Endothelial cell of umbilical vein (primary cell): ENCODE measurements around the gene KCNQ1OT1. TPM values are rescaled to one million over a fixed set of nuclear protein-coding genes. Genes with fewer than 3 reads are reported as not detected.

Source experiments
- BruUV-seq: library from RNA; stranded (reverse); fragments of 400-500 nt; replicated peaks from 2 replicates; lab custom pipeline; 2021; lab: Mats Ljungman, UMichigan
- CTCF ChIA-PET: fragments of 300-600, 350-600 bp; sonication (Branson Sonifier 250); formaldehyde crosslinking; loops from one replicate; lab custom pipeline; 2021; ENCODE audit warnings: antibody characterized with exemption, inconsistent platforms; lab: Charles Lee
- POLR2A ChIA-PET: fragments of 300-600, 350-600 bp; sonication (Branson Sonifier 250); formaldehyde crosslinking; loops from one replicate; lab custom pipeline; 2021; ENCODE audit warnings: antibody characterized with exemption, inconsistent platforms; lab: Charles Lee
- DNase-seq: peaks from one replicate; pipeline ENCODE4 v3.0.0-alpha.2; 2011; ENCODE audit warnings: low read depth, low spot score
- FAIRE-seq: peaks from 2 replicates; lab custom pipeline; 2011; peaks lifted over from hg19 to GRCh38; lab: Jason Lieb, UNC
- H2AFZ ChIP-seq: 2 replicates; pipeline ENCODE4 v1.6.0; 2012; ENCODE audit warnings: low read depth, low read length, control low read depth, inconsistent platforms
- H3K27ac ChIP-seq: 2 replicates; pipeline ENCODE4 v1.5.1; 2011; ENCODE audit warnings: low read depth, mild to moderate bottlenecking, control low read depth, low read length, moderate library complexity; ENCODE audit not compliant: insufficient read depth
- H3K27me3 ChIP-seq, 2 experiments: 2 replicates each; pipeline versions ENCODE4 v1.6.0 to v1.6.1; 2011; ENCODE audit warnings: low read length in 2 of 2, mixed read lengths in 1 of 2; ENCODE audit not compliant: control insufficient read depth in 2 of 2, insufficient read depth in 2 of 2
- H3K36me3 ChIP-seq, 2 experiments: 2 replicates in 1 of 2; 3 replicates in 1 of 2; pipeline ENCODE4 v1.5.1; 2011; ENCODE audit warnings: low read length in 2 of 2, mild to moderate bottlenecking in 1 of 2, moderate library complexity in 1 of 2; ENCODE audit not compliant: control insufficient read depth in 2 of 2, insufficient read depth in 2 of 2; ENCODE audit errors: extremely low read depth in 1 of 2
- H3K4me1 ChIP-seq: 3 replicates; pipeline ENCODE4 v1.5.1; 2011; ENCODE audit warnings: mild to moderate bottlenecking, low read length; ENCODE audit not compliant: control insufficient read depth, insufficient read depth; ENCODE audit errors: extremely low read depth
- H3K4me2 ChIP-seq: 2 replicates; pipeline ENCODE4 v1.6.1; 2011; ENCODE audit warnings: low read length, control low read depth, mixed read lengths; ENCODE audit not compliant: insufficient read depth
- H3K4me3 ChIP-seq, 3 experiments: fragments of 200-600 bp in 1 of 3; sonication (generic), shearing (Covaris generic) in 1 of 3; replicated peaks in 1 of 3; 2 replicates each; pipeline ENCODE4 v1.5.1; 2011 to 2016; ENCODE audit warnings: control low read depth in 3 of 3, low read length in 3 of 3, mild to moderate bottlenecking in 2 of 3, inconsistent platforms in 1 of 3, low read depth in 1 of 3, moderate library complexity in 1 of 3; ENCODE audit not compliant: insufficient read depth in 1 of 3
- H3K79me2 ChIP-seq: 2 replicates; pipeline ENCODE4 v1.6.0; 2012; ENCODE audit warnings: low read length, inconsistent platforms; ENCODE audit not compliant: control insufficient read depth, insufficient read depth
- H3K9ac ChIP-seq: replicated peaks from 2 replicates; pipeline ENCODE3; 2011; ENCODE audit warnings: low read length, control low read depth; ENCODE audit not compliant: insufficient read depth; ENCODE audit errors: extremely low read depth
- H3K9me1 ChIP-seq: replicated peaks from 3 replicates; pipeline ENCODE4 v1.6.0; 2011; ENCODE audit warnings: mild to moderate bottlenecking, low read length; ENCODE audit not compliant: control insufficient read depth, insufficient read depth; ENCODE audit errors: extremely low read depth
- H3K9me3 ChIP-seq: replicated peaks from 2 replicates; pipeline ENCODE4 v1.5.1; 2012; ENCODE audit warnings: low read length, inconsistent platforms; ENCODE audit not compliant: control insufficient read depth, insufficient read depth
- H4K20me1 ChIP-seq: replicated peaks from 2 replicates; pipeline ENCODE3; 2011; ENCODE audit warnings: mild to moderate bottlenecking, low read length; ENCODE audit not compliant: control insufficient read depth, insufficient read depth; ENCODE audit errors: extremely low read depth
- CTCF ChIP-seq, 2 donors: IDR thresholded peaks; 1 replicate in 1 of 2; 2 replicates in 1 of 2; pipeline ENCODE4 v1.5.1; 2011; ENCODE audit warnings: low read length in 2 of 2, mild to moderate bottlenecking in 2 of 2, moderate library complexity in 2 of 2, control low read depth in 1 of 2, inconsistent platforms in 1 of 2, low read depth in 1 of 2; ENCODE audit not compliant: insufficient read depth in 1 of 2; ENCODE audit errors: extremely low read depth in 1 of 2
- EZH2 ChIP-seq: IDR thresholded peaks from 2 replicates; pipeline ENCODE4 v1.6.1; 2012; ENCODE audit warnings: borderline replicate concordance, low read depth, mild to moderate bottlenecking, moderate library complexity, low read length, inconsistent platforms; ENCODE audit not compliant: severe bottlenecking
- FOS ChIP-seq: IDR thresholded peaks from 2 replicates; pipeline ENCODE4 v1.6.1; 2011; ENCODE audit warnings: mild to moderate bottlenecking, low read length, moderate library complexity, borderline replicate concordance; ENCODE audit not compliant: insufficient read depth
- GATA2 ChIP-seq: IDR thresholded peaks from 2 replicates; pipeline ENCODE4 v1.7.0; 2011; ENCODE audit warnings: low read depth, mild to moderate bottlenecking, moderate library complexity, mixed read lengths, low read length; ENCODE audit not compliant: insufficient read length, insufficient read depth
- JUN ChIP-seq: IDR thresholded peaks from 2 replicates; pipeline ENCODE4 v1.6.1; 2011; ENCODE audit warnings: borderline replicate concordance, low read depth; ENCODE audit not compliant: insufficient read length, insufficient read depth
- MAX ChIP-seq: IDR thresholded peaks from 2 replicates; pipeline ENCODE4 v1.6.1; 2011; ENCODE audit not compliant: insufficient read depth, insufficient read length
- MYC ChIP-seq: IDR thresholded peaks from one replicate; pipeline ENCODE4 v1.6.1; 2011; ENCODE audit warnings: mild to moderate bottlenecking, low read depth, low read length
- POLR2A ChIP-seq: IDR thresholded peaks from 2 replicates; pipeline ENCODE4 v1.6.1; 2012; ENCODE audit warnings: low read depth, mild to moderate bottlenecking, control low read depth, low read length
- POLR2AphosphoS5 ChIP-seq: IDR thresholded peaks from 2 replicates; pipeline ENCODE4 v1.6.1; 2012; ENCODE audit warnings: low read depth, mild to moderate bottlenecking, control low read depth, low read length, moderate library complexity; ENCODE audit not compliant: insufficient read depth
- dilution Hi-C: fragments of 300-500 bp; cut with MboI; formaldehyde crosslinking; loops from one replicate; pipeline ENCODE4 v1.15.0; 2019; ENCODE audit warnings: low sequenced_read_pairs; ENCODE audit not compliant: extremely low pct_ligation_motif_present
- intact Hi-C: fragments of 100-400 bp; cut with micrococcal nuclease; formaldehyde crosslinking; loops from one replicate; pipeline ENCODE4 v1.10.0; 2022
- polyA plus RNA-seq, 4 experiments: library from polyadenylated mRNA; depleted of rRNA in 3 of 4; stranded (reverse) in 3 of 4; unstranded in 1 of 4; fragments of >200 nt; gene quantifications; 2 replicates each; pipeline versions ENCODE4 v1.2.1 to v1.2.3, GENCODE V29; 2011 to 2012; ENCODE audit warnings: missing spikeins in 1 of 4
- total RNA-seq: library from RNA; stranded (reverse); gene quantifications from 2 replicates; pipeline ENCODE4 v1.2.3, GENCODE V29; 2021

KCNQ1OT1 gene
- total and polyA plus RNA-seq, 2 donors (not counting 3 experiments of a cell fraction or from before 2014, with no cell fraction given) = 0.11 to 1.8 TPM

DNA sequence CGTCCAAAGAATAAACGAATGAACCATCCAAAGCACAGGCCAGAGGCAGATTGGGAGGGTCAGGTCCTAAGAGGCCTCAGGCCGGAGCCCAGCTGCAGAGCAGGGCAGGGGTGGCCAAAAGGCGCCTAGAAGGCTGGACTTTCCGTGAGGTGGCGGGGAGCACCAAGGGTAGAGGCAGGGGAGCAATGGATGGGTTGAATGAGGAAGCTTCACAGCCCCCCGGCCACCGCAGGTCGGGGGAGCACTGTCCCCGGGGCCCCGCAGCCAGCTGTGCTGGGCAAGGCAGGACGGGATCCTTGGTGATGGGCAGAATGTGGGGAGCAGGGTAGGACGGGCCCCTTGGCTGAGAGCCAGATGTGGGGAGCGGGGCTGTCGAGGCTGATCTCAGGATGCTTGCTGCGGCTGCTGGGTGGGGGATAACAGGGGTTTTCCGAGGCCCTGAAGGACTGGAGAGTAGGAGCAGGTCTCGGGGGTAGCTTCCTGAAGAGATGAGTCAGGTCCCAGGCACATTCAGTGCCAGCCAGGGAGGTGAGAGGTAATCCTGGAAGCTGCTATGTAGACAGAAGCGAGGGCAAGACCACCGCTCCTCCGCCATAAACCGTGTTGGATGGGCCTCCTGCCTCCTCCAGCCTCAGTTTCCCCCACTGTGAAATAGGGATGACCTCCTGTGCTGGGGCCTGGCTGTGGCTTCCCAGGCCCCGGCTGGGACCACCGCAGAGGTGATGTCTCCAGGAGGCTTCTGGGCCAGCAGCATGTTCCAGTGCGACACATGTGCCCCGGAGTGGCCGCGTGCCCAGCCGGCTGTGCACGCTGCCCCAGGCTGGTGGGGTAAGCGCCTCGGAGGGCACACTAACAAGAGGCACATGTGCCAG lies 34.6 kb upstream of the KCNQ1OT1 start:
- H3K27me3 ChIP-seq = no peaks in the 10 kb centered on the region
- H3K4me1 ChIP-seq = no peaks in the 10 kb centered on the region
- DNase-seq = no peak
- dilution Hi-C loops = no loop called here
- H3K36me3 ChIP-seq = no peaks in the 10 kb centered on the region
- H3K9me3 ChIP-seq = no peaks in the 10 kb centered on the region
- H3K4me2 ChIP-seq = no peak overlapping the region
- TF ChIP-seq FOS = no peak
- FAIRE-seq = no peak
- ChIA-PET CTCF (no interaction called here), POLR2A (no interaction called here)
- no peak overlapping the region for H2AFZ ChIP-seq
- no peak overlapping the region for H3K27ac ChIP-seq
- intact Hi-C loops = no loop called here
- H3K9me1 ChIP-seq = no peaks in the 10 kb centered on the region
- no TSS peak for BruUV-seq
- no peak overlapping the region for H3K4me3 ChIP-seq
- no peaks in the 10 kb centered on the region for H4K20me1 ChIP-seq
- no peak overlapping the region for H3K9ac ChIP-seq
- no peaks in the 10 kb centered on the region for H3K79me2 ChIP-seq

DNA sequence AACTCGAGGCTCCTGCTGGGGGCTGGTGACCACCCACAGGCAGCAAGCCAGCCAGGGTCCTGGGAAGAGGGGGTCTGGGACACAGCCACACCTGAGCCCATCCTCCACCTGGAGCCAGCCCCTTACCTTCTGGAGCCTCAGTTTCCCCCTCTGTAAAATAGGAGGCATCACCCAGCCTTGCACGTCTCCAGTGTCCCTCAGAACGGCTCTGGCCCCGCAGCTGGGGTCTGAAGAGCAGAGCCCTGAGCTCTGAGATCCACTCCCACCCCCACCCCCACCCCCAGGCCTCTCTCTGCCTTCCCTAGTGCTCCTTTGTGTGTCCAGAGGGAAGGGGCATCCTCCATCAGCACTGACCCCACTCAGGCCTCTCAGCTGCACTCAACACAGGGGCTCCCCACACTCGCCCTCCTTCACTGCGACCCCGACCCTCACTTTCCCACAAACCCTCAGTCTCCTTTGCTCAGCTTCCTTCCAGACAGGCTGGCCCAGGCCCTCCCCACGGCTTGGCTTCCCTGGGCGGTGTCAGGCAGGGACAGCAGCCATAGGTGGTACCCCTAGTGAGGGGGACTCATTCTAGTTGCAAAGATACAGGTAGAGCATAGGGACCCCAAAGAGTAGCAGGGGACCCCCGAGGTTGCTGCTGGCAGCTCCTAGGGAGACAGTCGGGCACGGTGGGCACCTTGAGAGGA lies 33.3 kb upstream of the KCNQ1OT1 start:
- H2AFZ ChIP-seq = no peak overlapping the region
- ChIA-PET CTCF (no interaction called here), POLR2A (no interaction called here)
- H3K9me3 ChIP-seq = no peaks in the 10 kb centered on the region
- H3K9me1 ChIP-seq = no peaks in the 10 kb centered on the region
- FAIRE-seq (no peak), DNase-seq (no peak)
- H3K27me3 ChIP-seq = no peaks in the 10 kb centered on the region
- H3K36me3 ChIP-seq = no peaks in the 10 kb centered on the region
- no peaks in the 10 kb centered on the region for H3K79me2 ChIP-seq
- no peak overlapping the region for H3K9ac ChIP-seq
- no TSS peak for BruUV-seq
- H3K27ac ChIP-seq = no peak overlapping the region
- intact Hi-C loops (no loop called here), dilution Hi-C loops (no loop called here)
- no peaks in the 10 kb centered on the region for H3K4me1 ChIP-seq
- no peak overlapping the region for H3K4me2 ChIP-seq
- H4K20me1 ChIP-seq = no peaks in the 10 kb centered on the region
- TF ChIP-seq POLR2AphosphoS5 (no peak), GATA2 (no peak), JUN (no peak), MAX (no peak), POLR2A (no peak), CTCF (IDR thresholded peaks at IDR 0.05; ENCODE audit: extremely low read depth in 1 of 2, insufficient read depth in 1 of 2, low read depth in 1 of 2, low read length in 2 of 2) (no peak), MYC (no peak), FOS (no peak), EZH2 (no peak)
- no peak overlapping the region for H3K4me3 ChIP-seq
